CD4-positive, alpha-beta T cell treated with Interleukin-6 for 4 hours (primary cell): ENCODE data around the gene KRTAP4-1.
"Not testable (repeated sequence)": the region's sequence is repeated elsewhere in the genome, so short reads cannot be mapped to it uniquely, and the experiment has no call there.

Experiments
- DNase-seq: peaks from one replicate; pipeline ENCODE4 v3.0.0-alpha.2; 2020; ENCODE audit warnings: mixed read lengths

KRTAP4-1 gene

DNA sequence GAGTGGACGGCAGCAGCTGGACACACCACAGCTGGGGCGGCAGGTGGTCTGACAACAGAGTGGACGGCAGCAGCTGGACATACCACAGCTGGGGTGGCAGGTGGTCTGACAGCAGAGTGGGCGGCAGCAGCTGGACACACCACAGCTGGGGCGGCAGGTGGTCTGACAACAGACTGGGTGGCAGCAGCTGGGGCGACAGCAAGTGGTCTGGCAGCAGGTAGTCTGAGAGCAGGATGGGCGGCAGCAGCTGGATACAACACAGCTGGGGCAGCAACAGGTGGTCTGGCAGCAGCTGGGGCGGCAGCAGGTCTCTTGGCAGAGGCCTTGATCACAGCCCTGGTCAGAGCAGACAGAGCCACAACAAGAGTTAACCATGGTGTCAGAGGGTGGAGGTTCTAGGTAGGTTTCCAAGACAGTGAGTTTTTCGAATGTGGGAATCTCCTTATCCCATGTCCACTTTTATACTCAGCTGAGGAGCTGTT, at the start of gene KRTAP4-1:
Gene KRTAP4-1, minus strand, starts transcription at position 432 of the 482 bp plus-strand sequence. Its CDS starts 57 bp downstream, at position 375.
- no peak for DNase-seq

DNA sequence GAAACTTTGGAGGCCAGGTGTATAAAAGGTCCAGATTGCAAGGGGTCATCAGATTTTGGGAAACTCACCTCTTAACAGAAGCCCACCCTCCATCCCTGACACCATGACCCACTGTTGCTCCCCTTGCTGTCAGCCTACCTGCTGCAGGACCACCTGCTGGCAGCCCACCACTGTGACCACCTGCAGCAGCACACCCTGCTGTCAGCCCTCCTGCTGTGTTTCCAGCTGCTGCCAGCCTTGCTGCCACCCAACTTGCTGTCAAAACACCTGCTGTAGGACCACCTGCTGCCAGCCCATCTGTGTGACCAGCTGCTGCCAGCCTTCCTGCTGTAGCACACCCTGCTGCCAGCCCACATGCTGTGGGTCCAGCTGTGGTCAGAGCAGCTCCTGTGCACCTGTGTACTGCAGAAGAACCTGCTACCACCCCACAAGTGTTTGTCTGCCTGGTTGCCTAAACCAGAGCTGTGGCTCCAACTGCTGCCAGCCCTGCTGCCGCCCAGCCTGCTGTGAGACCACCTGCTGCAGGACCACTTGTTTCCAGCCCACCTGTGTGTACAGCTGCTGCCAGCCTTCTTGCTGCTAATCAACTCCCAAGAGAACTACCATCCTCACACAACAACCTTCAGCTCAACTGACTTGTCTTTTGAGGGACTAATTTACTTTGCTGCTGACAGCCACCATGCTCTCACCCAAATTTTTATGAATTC, 47.8 kb upstream of the KRTAP4-1 start, which contains the start of gene KRTAP9-3:
Gene KRTAP9-3, plus strand, starts transcription at position 51 of the 707 bp plus-strand sequence. Its CDS starts 53 bp downstream, at position 104.
- DNase-seq: not testable (repeated sequence)

DNA sequence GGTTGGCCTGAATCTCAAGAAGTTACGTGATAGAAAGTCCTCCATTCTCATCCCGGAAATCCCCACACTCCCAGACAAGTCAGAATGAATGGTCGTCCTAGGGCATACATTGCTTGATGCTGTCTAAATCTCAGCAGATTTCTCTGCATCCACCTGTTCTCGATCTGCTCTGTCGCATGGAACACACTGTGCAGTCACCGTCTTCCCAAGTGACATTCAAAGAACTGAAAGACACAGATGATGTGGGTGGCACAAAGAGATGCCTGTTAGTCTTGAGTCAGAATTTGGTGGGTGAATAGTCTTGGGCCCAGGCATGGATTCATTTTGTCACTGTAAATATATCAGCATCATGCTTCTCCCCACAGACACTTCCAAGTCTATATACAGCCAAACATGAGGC, 47.0 kb upstream of the KRTAP4-1 start:
- no peak for DNase-seq

DNA sequence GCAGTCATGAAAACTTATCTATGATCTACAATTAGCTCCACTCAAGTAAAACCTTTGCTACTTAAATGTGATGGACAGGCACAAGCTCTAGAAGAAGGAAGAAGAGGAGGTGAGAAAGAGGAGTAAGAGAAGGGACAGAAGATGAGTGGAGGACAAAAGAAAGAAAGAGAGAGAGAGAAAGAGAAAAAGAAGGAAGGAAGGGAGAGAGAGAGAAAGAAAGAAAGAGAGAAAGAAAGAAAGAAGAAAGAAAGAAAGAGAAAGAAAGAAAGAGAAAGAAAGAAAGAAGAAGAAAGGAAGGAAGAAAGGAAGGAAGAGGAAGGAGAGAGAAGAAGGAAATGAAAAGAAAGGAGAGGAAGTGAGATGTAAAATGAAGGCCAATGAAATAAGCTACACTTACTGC, 45.4 kb upstream of the KRTAP4-1 start:
- DNase-seq: no peak

DNA sequence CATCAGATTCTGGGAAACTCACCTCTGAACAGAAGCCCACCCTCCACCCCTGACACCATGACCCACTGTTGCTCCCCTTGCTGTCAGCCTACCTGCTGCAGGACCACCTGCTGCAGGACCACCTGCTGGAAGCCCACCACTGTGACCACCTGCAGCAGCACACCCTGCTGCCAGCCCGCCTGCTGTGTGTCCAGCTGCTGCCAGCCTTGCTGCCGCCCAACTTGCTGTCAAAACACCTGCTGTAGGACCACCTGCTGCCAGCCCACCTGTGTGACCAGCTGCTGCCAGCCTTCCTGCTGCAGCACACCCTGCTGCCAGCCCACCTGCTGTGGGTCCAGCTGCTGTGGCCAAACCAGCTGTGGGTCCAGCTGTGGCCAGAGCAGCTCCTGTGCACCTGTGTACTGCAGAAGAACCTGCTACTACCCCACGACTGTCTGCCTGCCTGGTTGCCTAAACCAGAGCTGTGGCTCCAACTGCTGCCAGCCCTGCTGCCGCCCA, 41.9 kb upstream of the KRTAP4-1 start, which contains the start of gene KRTAP9-2:
Gene KRTAP9-2, plus strand, starts transcription at position 51 of the 498 bp plus-strand sequence. Its CDS starts 7 bp downstream, at position 58.
- DNase-seq: not testable (repeated sequence)

DNA sequence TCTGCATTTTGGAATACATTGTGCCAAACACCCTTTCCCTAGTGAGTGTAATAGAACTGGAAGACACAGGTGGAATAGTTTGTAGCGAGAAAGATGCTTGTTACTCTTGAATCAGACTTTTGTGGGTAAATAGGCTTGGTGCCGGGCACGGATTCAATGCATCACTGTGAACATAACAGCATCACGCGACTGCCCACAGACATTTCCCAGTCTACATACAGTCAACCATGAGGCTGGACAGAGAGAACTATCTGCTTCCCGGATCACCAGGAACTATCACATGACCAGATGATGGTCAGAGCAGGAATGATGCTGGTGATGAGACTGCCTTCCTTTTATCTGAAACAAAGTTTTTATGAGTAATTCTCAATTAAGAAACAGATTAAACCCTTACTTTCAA, 41.3 kb upstream of the KRTAP4-1 start:
- DNase-seq: no peak

DNA sequence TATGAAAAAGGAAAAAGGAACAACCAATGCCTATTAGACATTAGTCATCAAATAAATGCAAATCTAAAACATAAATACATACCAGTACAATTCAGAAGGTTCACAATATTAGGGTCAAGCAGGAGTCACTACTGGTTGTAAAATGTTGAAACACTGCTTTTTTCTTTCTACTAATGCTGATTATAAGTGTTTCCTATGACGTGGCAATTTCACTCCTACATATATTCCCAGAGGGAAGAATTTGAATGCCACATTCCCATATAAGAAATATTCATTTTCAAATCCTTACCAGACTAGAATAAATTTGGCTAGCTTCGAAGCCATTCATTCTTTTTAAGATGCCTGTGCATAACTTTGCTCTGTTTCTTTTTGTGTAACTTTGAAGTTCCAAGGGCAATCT, 39.1 kb upstream of the KRTAP4-1 start:
- DNase-seq: no peak

DNA sequence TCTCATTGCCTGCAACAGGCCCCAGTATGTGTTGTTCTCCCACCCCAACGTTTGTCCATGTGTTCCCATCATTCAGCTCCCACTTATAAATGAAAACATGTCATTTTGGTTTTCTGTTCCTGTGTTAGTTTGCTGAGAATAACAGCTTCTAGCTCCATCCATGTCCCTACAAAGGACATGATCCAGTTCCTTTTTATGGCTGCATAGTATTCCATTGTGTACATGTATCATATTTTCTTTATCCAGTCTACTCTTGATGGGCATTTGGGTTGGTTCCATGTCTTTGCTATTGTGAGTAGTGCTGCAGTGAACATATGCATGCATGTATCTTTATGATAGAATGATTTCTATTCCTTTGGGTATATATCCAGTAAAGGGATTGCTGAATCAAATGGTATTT, 31.0 kb upstream of the KRTAP4-1 start:
- DNase-seq: no peak

DNA sequence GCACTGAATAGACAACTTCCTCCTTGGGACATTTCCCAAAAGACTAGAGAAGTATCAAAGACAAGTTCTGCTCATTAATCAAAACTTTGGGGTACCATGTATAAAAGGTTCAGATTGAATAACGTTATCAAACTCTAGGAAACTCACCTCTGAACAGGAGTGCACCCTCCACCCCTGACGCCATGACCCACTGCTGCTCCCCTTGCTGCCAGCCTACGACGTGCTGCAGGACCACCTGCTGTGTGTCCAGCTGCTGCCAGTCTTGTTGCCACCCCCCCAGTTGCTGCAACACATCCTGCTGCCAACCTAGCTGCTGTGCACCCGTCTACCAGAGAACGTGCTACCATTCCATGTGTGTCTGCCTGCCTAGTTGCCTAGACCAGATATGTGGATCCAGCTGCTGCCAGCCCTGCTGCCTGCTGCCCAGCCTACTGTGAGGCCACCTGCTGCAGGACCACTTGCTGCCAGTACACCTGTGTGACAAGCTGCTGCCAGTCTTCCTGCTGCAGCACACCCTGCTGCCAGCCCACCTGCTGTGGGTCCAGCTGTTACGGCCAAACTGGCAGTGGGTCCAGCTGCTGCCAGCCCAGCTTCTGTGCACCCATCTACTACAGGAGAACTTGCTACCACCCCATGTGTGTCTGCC, 27.9 kb upstream of the KRTAP4-1 start:
- DNase-seq: no peak

DNA sequence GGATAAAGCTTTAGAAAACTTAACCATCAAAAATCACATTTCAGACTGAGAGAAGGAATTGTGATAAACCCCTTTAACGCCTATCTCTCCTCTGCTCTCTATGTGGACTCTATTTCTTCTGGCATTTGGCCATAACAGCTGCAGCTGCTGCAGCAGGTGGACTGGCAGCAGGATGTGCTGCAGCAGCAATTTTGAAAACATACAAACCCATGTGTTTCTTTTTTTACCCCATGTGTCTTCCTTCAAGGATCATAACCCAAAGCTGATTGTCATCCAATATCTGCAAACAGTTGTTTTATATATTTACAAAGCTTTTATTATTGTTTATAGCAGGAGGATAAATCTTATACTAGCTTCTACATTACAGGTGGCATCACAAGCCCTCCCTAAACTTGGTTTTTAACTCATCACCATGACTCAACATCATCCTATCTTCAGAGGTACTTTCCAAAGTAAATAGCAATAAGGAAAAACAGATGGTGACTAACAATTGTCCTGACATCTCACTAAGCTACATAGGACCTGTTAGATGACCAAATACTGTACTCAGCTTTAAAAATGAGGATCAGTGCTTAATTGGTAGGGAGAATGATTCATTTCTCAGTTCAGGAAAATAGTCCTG, 27.2 kb upstream of the KRTAP4-1 start:
- DNase-seq: no peak

DNA sequence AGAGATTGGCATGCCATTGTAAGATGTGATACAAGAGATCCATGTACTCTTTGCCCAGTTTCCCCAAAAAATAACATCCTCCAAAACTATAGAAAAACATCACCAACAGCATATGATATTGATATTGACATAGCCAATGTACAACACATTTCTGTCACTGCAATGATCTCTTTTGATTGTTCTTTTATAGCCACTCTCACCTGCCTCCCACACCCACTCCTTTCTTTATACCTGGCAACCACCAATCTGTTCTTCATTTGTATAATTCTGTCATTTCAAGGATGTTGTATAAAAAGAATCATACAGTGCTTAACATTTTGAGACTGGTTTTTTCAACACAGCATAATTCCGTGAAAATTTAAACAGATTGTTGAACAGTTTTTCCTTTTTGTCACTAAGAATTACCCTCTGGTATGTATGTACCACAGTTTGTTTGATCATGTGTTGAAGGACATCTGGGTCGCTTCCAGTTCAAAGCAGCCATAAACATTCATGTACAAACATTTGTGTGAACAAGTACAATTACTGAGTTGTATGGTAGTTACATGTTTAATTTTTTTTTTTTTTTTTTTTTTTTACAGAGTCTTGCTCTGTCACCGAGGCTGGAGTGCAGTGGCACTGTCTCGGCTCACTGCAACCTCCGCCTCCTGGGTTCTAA, 14.8 kb upstream of the KRTAP4-1 start:
- DNase-seq: no peak

DNA sequence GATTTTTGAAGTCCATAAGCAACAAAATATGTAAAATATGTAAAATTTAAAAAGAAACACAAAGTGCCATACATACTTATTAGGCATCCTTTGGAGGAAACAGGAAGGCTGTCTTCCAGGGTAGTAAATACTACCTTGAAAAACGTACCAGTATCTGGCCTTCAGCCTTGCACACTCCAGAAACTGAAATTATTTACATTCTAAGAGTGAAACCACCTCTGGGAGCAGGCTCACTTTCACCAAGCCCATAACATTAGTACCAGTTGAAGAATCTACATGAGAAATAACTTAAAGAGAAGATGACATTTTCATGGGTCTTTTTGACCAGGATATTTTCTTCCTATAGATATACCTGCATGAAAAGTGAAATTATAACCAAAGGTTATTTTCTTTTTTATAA, 11.4 kb upstream of the KRTAP4-1 start:
- no peak for DNase-seq

DNA sequence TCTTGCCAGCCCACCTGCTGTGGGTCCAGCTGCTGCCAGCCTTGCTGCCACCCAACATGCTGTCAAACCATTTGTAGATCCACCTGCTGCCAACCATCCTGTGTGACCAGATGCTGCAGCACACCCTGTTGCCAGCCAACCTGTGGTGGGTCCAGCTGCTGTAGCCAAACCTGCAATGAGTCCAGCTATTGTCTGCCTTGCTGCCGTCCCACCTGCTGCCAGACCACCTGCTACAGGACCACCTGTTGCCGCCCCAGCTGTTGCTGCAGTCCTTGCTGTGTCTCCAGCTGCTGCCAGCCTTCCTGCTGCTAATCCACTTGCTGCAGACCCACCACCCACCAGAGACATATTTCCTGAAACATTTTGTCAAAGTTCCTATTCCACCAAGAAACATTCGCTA, 5.6 kb upstream of the KRTAP4-1 start:
- DNase-seq: no peak

DNA sequence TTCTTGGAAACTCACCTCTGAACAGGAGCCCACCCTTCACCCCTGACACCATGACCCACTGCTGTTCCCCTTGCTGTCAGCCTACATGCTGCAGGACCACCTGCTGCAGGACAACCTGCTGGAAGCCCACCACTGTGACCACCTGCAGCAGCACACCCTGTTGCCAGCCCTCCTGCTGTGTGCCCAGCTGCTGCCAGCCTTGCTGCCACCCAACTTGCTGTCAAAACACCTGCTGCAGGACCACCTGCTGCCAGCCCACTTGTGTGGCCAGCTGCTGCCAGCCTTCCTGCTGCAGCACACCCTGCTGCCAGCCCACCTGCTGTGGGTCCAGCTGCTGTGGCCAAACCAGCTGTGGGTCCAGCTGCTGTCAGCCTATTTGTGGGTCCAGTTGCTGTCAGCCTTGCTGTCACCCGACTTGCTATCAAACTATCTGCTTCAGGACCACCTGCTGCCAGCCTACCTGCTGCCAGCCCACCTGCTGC, 5.2 kb upstream of the KRTAP4-1 start, which contains the start of gene KRTAP9-1:
Gene KRTAP9-1, plus strand, starts transcription at position 51 of the 482 bp plus-strand sequence. Its CDS starts 0 bp downstream, at position 51.
- DNase-seq: not testable (repeated sequence)

DNA sequence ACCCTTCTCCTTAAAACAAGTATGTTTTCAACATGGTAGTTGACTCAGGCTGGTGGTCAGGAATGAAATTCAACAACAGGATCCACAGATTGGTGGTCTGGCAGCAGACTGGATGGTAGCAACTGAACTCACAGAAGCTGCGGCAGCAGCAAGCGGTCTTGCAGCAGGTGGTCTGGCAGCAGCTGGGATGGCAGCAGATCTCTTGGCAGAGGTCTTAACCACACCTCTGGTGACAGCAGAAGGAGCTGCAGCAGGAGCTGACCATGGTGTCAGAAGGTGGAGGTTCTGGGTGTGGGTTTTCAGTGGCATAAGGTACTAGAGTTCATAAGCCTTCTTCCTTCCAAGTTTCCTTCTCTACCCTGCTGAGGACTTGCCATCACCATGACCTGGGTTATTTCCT, 2.2 kb upstream of the KRTAP4-1 start:
- no peak for DNase-seq

DNA sequence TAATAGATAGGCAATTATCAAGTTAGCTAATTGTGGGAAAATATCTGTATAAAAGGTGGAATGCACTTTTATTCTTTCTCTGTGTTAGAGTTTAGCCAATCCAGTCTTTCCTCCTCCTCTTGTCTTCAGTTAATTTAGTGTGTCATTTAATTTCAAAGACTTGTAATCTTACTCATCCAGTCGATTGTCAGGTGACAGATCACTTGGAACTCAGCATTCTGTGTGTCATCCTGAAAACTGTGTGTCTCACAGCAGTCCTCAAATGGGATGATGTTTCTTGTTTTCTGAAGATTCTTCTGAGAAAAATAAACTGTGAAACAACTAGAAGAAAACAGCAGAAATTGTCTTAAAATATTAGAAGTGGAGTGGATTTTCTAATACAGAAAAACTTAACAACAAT, 290 bp upstream of the KRTAP4-1 start:
- DNase-seq: no peak

DNA sequence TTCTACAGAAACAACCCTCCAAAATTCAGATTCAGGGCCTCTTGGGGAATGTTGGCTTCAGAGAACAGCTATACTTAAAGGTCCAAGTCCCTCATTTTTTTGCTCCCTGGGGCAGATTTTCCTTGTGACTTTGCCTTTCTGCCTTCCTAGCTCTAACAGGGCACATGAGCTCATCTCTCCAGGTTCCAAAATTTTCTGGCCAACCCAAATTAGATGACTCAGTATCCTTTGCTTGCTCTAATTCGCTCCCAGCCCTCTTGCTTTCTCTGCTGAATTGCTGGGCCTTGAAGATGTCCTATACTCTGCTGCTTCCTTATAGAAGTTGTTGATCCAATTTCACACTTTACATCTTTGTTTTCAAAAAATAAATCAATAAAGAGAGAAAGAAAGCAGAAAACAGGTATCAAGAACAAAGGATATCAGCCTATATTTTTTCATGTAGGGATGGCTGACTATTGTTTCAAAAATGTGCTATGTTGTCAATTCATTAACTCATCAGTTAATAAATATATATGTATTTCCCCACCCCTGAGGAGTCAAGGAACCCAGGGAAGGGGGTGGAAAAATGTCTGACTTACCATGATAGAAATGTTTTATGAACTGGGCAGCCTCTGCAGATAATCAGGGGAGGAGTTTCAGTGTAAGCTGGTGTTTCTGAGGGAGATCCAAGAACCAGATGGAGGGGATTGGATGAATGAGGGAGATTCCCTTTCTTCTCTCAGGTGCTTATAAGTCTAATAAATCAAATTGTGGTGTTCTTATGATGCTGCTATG, 5.7 kb downstream of the KRTAP4-1 start:
- no peak for DNase-seq

DNA sequence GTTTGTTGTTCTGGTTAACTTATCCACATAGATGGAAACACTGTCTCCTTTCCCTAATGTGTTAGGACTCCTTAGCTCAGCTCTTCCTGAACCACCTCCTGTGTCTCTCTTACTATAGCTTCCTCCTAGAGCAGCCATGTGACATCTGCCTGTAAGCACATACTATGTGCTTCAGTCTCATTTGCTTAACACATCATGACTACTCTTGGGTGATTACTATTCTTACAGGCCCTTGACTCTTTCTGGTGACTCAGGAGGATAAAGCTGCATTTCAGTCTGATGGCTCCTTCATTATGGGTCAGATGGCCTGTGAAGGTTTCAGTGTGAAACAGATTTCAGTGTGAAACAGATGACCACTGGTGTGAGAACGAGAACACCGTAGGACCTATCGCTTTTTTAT, 6.4 kb downstream of the KRTAP4-1 start:
- no peak for DNase-seq

DNA sequence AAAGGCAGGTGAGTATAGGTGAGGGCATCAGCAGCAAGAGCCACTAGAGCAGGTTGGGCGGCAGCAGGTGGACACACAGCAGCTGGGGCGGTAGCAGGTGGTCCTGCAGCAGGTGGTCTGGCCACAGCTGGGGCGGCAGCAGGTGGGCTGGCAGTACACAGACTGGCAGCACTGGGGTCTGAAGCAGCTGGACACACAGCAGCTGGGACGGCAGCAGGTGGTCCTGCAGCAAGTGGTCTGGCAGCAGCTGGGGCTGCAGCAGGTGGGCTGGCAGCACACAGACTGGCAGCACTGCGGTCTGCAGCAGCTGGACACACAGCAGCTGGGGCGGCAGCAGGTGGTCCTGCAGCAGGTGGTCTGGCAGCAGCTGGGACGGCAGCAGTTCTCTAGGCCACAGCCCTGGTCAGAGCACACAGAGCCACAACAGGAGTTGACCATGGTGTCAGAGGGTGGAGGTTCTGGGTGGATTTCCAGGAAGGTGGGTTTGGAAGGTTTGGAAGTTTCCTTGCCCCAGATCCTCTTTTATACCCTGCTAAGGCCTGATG, 6.9 kb downstream of the KRTAP4-1 start, which contains the start of gene KRTAP4-2:
Gene KRTAP4-2, minus strand, starts transcription at position 495 of the 545 bp plus-strand sequence. Its CDS starts 57 bp downstream, at position 438.
- DNase-seq: no peak

DNA sequence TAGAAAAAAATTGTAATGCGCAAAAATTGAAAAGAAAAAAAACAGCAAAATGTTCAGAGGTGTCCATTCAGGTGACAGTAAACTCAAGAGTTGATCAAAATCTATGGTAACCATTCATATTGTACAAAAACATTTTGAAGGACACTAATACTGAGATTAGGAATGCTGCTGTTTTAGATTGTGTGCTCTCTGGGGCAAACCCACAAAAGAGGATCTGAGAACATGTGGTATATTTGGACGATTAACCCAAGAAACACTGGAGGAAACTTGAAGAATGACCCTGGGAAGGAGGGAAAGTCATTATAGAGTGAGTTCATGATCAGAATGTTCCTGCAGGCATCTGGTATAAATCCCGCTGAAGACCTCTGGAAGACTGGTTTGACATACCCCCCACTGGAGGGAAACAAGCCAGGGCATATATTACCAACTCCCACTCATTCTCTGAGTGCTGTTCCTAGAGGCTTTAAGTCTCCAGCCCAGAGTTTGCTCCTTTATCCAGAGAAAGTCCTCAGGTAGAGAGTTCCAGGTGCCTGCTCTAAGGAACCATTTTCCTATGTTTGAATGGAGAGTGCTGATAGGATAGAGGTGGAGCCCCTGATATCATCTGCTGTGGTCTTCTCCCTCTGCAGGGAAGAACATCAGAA, 7.8 kb downstream of the KRTAP4-1 start:
- DNase-seq: no peak

DNA sequence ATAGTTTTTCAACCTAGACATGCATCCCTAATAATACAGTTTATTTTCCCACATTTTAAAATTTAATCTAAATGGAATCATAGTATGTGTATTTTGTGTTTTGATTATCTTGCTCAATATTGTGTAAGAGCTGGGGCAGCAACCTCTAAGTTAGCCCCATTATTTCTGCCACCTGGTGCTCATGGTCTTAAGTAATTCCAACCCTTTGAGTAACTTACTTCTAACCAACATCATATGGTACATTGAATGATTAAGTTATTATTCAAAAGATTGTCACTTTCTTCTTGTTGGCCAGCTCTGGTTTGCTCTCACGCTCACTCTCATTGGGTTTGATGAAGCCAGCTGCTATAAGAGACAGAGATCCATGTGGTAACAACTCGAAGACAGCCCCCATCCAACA, 12.8 kb downstream of the KRTAP4-1 start:
- DNase-seq: no peak
